ENCODE results near the gene PRSS1. TPM values are rescaled to one million over a fixed set of nuclear protein-coding genes. Genes with fewer than 3 reads are reported as not detected.

PRSS1 gene
- total and polyA plus RNA-seq, 2 of the 8 experiments (the other 6 are each of a cell fraction or from before 2014, with no cell fraction given): 0.09 TPM; not detected in 1

DNA sequence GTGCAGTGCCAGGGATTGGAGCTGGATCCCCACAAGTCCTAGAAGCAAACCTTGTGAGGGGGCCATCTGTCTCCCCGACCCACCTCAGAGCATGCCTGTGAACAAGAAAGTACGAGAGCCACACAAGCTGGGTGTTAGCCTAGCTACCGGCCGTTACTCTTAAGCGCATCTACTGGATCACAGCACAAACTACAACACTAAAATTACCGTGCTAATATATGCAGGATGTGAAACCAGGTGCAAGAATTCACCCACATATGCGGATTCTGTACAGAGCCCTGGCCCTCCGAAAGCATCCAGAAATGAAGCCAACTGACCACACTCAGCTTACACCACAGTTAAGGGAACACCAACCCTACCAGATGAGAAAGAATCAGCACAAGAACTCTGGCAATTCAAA, 16.0 kb upstream of the PRSS1 start (continued):
- TF ChIP-seq, protein P1, sequence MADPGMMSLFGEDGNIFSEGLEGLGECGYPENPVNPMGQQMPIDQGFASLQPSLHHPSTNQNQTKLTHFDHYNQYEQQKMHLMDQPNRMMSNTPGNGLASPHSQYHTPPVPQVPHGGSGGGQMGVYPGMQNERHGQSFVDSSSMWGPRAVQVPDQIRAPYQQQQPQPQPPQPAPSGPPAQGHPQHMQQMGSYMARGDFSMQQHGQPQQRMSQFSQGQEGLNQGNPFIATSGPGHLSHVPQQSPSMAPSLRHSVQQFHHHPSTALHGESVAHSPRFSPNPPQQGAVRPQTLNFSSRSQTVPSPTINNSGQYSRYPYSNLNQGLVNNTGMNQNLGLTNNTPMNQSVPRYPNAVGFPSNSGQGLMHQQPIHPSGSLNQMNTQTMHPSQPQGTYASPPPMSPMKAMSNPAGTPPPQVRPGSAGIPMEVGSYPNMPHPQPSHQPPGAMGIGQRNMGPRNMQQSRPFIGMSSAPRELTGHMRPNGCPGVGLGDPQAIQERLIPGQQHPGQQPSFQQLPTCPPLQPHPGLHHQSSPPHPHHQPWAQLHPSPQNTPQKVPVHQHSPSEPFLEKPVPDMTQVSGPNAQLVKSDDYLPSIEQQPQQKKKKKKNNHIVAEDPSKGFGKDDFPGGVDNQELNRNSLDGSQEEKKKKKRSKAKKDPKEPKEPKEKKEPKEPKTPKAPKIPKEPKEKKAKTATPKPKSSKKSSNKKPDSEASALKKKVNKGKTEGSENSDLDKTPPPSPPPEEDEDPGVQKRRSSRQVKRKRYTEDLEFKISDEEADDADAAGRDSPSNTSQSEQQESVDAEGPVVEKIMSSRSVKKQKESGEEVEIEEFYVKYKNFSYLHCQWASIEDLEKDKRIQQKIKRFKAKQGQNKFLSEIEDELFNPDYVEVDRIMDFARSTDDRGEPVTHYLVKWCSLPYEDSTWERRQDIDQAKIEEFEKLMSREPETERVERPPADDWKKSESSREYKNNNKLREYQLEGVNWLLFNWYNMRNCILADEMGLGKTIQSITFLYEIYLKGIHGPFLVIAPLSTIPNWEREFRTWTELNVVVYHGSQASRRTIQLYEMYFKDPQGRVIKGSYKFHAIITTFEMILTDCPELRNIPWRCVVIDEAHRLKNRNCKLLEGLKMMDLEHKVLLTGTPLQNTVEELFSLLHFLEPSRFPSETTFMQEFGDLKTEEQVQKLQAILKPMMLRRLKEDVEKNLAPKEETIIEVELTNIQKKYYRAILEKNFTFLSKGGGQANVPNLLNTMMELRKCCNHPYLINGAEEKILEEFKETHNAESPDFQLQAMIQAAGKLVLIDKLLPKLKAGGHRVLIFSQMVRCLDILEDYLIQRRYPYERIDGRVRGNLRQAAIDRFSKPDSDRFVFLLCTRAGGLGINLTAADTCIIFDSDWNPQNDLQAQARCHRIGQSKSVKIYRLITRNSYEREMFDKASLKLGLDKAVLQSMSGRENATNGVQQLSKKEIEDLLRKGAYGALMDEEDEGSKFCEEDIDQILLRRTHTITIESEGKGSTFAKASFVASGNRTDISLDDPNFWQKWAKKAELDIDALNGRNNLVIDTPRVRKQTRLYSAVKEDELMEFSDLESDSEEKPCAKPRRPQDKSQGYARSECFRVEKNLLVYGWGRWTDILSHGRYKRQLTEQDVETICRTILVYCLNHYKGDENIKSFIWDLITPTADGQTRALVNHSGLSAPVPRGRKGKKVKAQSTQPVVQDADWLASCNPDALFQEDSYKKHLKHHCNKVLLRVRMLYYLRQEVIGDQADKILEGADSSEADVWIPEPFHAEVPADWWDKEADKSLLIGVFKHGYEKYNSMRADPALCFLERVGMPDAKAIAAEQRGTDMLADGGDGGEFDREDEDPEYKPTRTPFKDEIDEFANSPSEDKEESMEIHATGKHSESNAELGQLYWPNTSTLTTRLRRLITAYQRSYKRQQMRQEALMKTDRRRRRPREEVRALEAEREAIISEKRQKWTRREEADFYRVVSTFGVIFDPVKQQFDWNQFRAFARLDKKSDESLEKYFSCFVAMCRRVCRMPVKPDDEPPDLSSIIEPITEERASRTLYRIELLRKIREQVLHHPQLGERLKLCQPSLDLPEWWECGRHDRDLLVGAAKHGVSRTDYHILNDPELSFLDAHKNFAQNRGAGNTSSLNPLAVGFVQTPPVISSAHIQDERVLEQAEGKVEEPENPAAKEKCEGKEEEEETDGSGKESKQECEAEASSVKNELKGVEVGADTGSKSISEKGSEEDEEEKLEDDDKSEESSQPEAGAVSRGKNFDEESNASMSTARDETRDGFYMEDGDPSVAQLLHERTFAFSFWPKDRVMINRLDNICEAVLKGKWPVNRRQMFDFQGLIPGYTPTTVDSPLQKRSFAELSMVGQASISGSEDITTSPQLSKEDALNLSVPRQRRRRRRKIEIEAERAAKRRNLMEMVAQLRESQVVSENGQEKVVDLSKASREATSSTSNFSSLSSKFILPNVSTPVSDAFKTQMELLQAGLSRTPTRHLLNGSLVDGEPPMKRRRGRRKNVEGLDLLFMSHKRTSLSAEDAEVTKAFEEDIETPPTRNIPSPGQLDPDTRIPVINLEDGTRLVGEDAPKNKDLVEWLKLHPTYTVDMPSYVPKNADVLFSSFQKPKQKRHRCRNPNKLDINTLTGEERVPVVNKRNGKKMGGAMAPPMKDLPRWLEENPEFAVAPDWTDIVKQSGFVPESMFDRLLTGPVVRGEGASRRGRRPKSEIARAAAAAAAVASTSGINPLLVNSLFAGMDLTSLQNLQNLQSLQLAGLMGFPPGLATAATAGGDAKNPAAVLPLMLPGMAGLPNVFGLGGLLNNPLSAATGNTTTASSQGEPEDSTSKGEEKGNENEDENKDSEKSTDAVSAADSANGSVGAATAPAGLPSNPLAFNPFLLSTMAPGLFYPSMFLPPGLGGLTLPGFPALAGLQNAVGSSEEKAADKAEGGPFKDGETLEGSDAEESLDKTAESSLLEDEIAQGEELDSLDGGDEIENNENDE (IDR thresholded peaks at IDR 0.05; ENCODE audit: insufficient replicate concordance, low read length): no peak
- TF ChIP-seq RXRA (IDR thresholded peaks at IDR 0.05; ENCODE audit: insufficient read depth, low read depth, low read length): no peak

Measured in H1 (cell line).